ENCODE data around the gene RNF10. TPM values are rescaled to one million over a fixed set of nuclear protein-coding genes. Genes with fewer than 3 reads are reported as not detected.

Gene RNF10
- total and polyA plus RNA-seq, 2 of the 4 experiments (the other 2 are of a cell fraction), result 44.4 to 95.0 TPM

GRCh38 chr12:120515496-120515895 is 18.7 kb upstream of the RNF10 start:
- H3K79me1 ChIP-seq (ENCODE audit: low read depth in 1 of 2, low read length in 2 of 2), result no peaks in the 10 kb centered on the region
- no peak overlapping the region for H3K9ac ChIP-seq (ENCODE audit: low read depth, low read length)
- H4K91ac ChIP-seq (ENCODE audit: insufficient read depth, low read depth, low read length), result no peak overlapping the region
- no peaks in the 10 kb centered on the region for H3K9me3 ChIP-seq (ENCODE audit: control insufficient read depth, insufficient read depth, low read length)
- no peak overlapping the region for H2BK20ac ChIP-seq (ENCODE audit: low read depth, low read length)
- no peak for ATAC-seq (ENCODE audit: low read depth)
- H2AK5ac ChIP-seq (ENCODE audit: low read depth, low read length), result no peak overlapping the region
- H3K36me3 ChIP-seq (ENCODE audit: control insufficient read depth, insufficient read depth, low read length), result peaks cover 25% of the 10 kb centered on the region
- no peaks in the 10 kb centered on the region for H3K27me3 ChIP-seq (ENCODE audit: control insufficient read depth, insufficient read depth, low read length)
- DNase-seq, result no peak
- no peaks in the 10 kb centered on the region for H4K20me1 ChIP-seq (ENCODE audit: insufficient read depth, low read length)
- no peak overlapping the region for H2BK120ac ChIP-seq (ENCODE audit: low read depth, low read length)
- H3K23ac ChIP-seq (ENCODE audit: low read depth, low read length), result no peak overlapping the region
- TF ChIP-seq BHLHE40 (IDR thresholded peaks at IDR 0.05; ENCODE audit: low read depth, low read length) (no peak), CHD1 (IDR thresholded peaks at IDR 0.05; ENCODE audit: low read depth, low read length) (no peak), MAZ (IDR thresholded peaks at IDR 0.05; ENCODE audit: borderline replicate concordance, low read depth, low read length) (no peak), USF2 (IDR thresholded peaks at IDR 0.05; ENCODE audit: low read depth, low read length) (no peak), CEBPB (IDR thresholded peaks at IDR 0.05; ENCODE audit: low read depth, low read length) (no peak), NFE2L2 (IDR thresholded peaks at IDR 0.05; ENCODE audit: low read depth, low read length) (no peak), RAD21 (IDR thresholded peaks at IDR 0.05; ENCODE audit: low read length) (no peak), ELK1 (IDR thresholded peaks at IDR 0.05; ENCODE audit: borderline replicate concordance, low read depth, low read length) (no peak), FOS (IDR thresholded peaks at IDR 0.05; ENCODE audit: low read depth, low read length) (no peak), POLR2A (IDR thresholded peaks at IDR 0.05; ENCODE audit: low read depth, low read length) (no peak), MXI1 (IDR thresholded peaks at IDR 0.05; ENCODE audit: borderline replicate concordance, low read depth, low read length) (no peak), RFX5 (IDR thresholded peaks at IDR 0.05; ENCODE audit: low read depth, low read length) (no peak), CTCF (conservative IDR thresholded peaks at IDR 0.05; ENCODE audit: low read depth, low read length) (no peak), SMC3 (IDR thresholded peaks at IDR 0.05; ENCODE audit: low read depth, low read length) (no peak), MAFK (IDR thresholded peaks at IDR 0.05; ENCODE audit: low read depth, low read length) (no peak)
- no peak overlapping the region for H3K18ac ChIP-seq (ENCODE audit: low read depth, low read length)
- no peak overlapping the region for H2AK9ac ChIP-seq (replicated peaks; ENCODE audit: low read depth, low read length, poor library complexity)
- CTCF ChIA-PET, result no interaction called here
- H3K4me2 ChIP-seq (ENCODE audit: low read depth, low read length), result no peak overlapping the region
- H4K8ac ChIP-seq (ENCODE audit: low read depth in 2 of 2, low read length in 2 of 2), result no peak overlapping the region
- WGBS, 2 experiments (ENCODE audit: extremely low coverage in 2 of 2, insufficient read length in 1 of 2), result 86% methylated on average over 1 of the region's 2 CpGs; no CpG with 5 or more reads in 1 of the 2 experiments
- H3K4ac ChIP-seq (ENCODE audit: low read depth, low read length), result no peak overlapping the region
- no peak overlapping the region for H2BK5ac ChIP-seq (ENCODE audit: low read depth, low read length, poor library complexity, severe bottlenecking)
- in situ Hi-C loops (cut with MboI; ENCODE audit: low sequenced_read_pairs) (no loop called here), intact Hi-C loops (cut with micrococcal nuclease) (no loop called here), dilution Hi-C loops (cut with HindIII; ENCODE audit: low sequenced_read_pairs, unreplicated experiment) (no loop called here)
- no peak overlapping the region for H3K14ac ChIP-seq (replicated peaks; ENCODE audit: low read depth, low read length)
- no TSS peak for BruUV-seq (replicated peaks)
- H3K56ac ChIP-seq (ENCODE audit: extremely low read depth, insufficient read depth, low read length), result no peak overlapping the region
- no peak overlapping the region for H3K27ac ChIP-seq (ENCODE audit: insufficient read depth, low read length)
- no peak overlapping the region for H2BK15ac ChIP-seq (ENCODE audit: low read depth, low read length)
- no peak overlapping the region for H2AFZ ChIP-seq (replicated peaks; ENCODE audit: low read length, poor library complexity)
- no peak overlapping the region for H4K5ac ChIP-seq (ENCODE audit: low read depth, low read length)
- no peak overlapping the region for H3K4me3 ChIP-seq (ENCODE audit: insufficient read depth, low read depth, low read length)
- H3K4me1 ChIP-seq (ENCODE audit: control insufficient read depth, insufficient read depth, low read length), result no peaks in the 10 kb centered on the region
- no peaks in the 10 kb centered on the region for H3K9me1 ChIP-seq (ENCODE audit: insufficient read depth, low read length)
- POLR2A ChIA-PET (ENCODE audit: unreplicated experiment), result no interaction called here

All from IMR-90 (cell line).